Naive thymus-derived CD4-positive, alpha-beta T cell (primary cell): ENCODE results near the gene HSPH1. TPM values are rescaled to one million over a fixed set of nuclear protein-coding genes. Genes with fewer than 3 reads are reported as not detected.

Source experiments
- ATAC-seq: fragments of 150-1000 bp; cut with Tn5 transposase; 2 replicates; pipeline ENCODE4 v1.10.0; 2021; ENCODE audit warnings: mild to moderate bottlenecking, moderate library complexity
- CTCF ChIA-PET: fragments of 350-600 bp; sonication (Branson Sonifier 250); formaldehyde crosslinking; loops from one replicate; lab custom pipeline; 2021; ENCODE audit warnings: antibody characterized with exemption; lab: Charles Lee
- POLR2A ChIA-PET: fragments of 350-600 bp; sonication (Branson Sonifier 250); formaldehyde crosslinking; loops from one replicate; lab custom pipeline; 2021; ENCODE audit warnings: antibody characterized with exemption, inconsistent platforms; lab: Charles Lee
- DNase-seq, 9 donors: peaks; one replicate each; pipeline versions ENCODE4 v3.0.0 to v3.0.0-alpha.2; 2020 to 2022; ENCODE audit warnings: mixed read lengths in 1 of 9
- H3K27ac ChIP-seq: one replicate; pipeline ENCODE4 v1.7.0; 2013; ENCODE audit warnings: mild to moderate bottlenecking, low read depth, low read length, moderate library complexity
- H3K27me3 ChIP-seq, 2 donors: one replicate each; pipeline ENCODE4 v1.7.0; 2013; ENCODE audit warnings: low read length in 2 of 2, mild to moderate bottlenecking in 2 of 2, moderate library complexity in 2 of 2; ENCODE audit not compliant: control insufficient read depth in 2 of 2, insufficient read depth in 2 of 2
- H3K36me3 ChIP-seq, 3 experiments: 1 replicate in 2 of 3; 2 replicates in 1 of 3; pipeline ENCODE4 v1.7.0; 2013; ENCODE audit warnings: low read length in 3 of 3, mild to moderate bottlenecking in 3 of 3, moderate library complexity in 1 of 3; ENCODE audit not compliant: insufficient read depth in 3 of 3, control insufficient read depth in 2 of 3
- H3K4me1 ChIP-seq, 2 donors: one replicate each; pipeline ENCODE4 v1.7.0; 2013; ENCODE audit warnings: low read length in 2 of 2, mild to moderate bottlenecking in 2 of 2, moderate library complexity in 1 of 2; ENCODE audit not compliant: control insufficient read depth in 2 of 2, insufficient read depth in 2 of 2
- H3K4me3 ChIP-seq: 2 replicates; pipeline ENCODE4 v1.7.0; 2013; ENCODE audit warnings: mild to moderate bottlenecking, low read length
- H3K9me3 ChIP-seq, 3 experiments: 1 replicate in 2 of 3; 2 replicates in 1 of 3; pipeline ENCODE4 v1.7.0; 2013; ENCODE audit warnings: low read length in 3 of 3; ENCODE audit not compliant: control insufficient read depth in 2 of 3
- H3K27ac Mint-ChIP-seq, 9 donors: one replicate each; pipeline ENCODE4 v1.8.0; 2020 to 2022; ENCODE audit warnings: mixed read lengths in 9 of 9, mild to moderate bottlenecking in 8 of 9, moderate library complexity in 5 of 9, inconsistent platforms in 2 of 9
- H3K27me3 Mint-ChIP-seq, 5 donors: one replicate each; pipeline ENCODE4 v1.8.0; 2021 to 2022; ENCODE audit warnings: mixed read lengths in 5 of 5, mild to moderate bottlenecking in 1 of 5
- H3K36me3 Mint-ChIP-seq, 5 donors: one replicate each; pipeline ENCODE4 v1.8.0; 2020 to 2022; ENCODE audit warnings: mixed read lengths in 5 of 5, mild to moderate bottlenecking in 3 of 5, inconsistent platforms in 1 of 5
- H3K4me1 Mint-ChIP-seq, 7 donors: one replicate each; pipeline ENCODE4 v1.8.0; 2020 to 2022; ENCODE audit warnings: mixed read lengths in 7 of 7, mild to moderate bottlenecking in 3 of 7, inconsistent platforms in 1 of 7
- H3K4me3 Mint-ChIP-seq, 10 donors: one replicate each; pipeline ENCODE4 v1.8.0; 2020 to 2022; ENCODE audit warnings: mild to moderate bottlenecking in 10 of 10, mixed read lengths in 10 of 10, moderate library complexity in 6 of 10, inconsistent platforms in 2 of 10
- H3K9me3 Mint-ChIP-seq, 11 donors: one replicate each; pipeline ENCODE4 v1.8.0; 2020 to 2022; ENCODE audit warnings: mixed read lengths in 11 of 11, mild to moderate bottlenecking in 4 of 11, inconsistent platforms in 1 of 11, moderate library complexity in 1 of 11
- intact Hi-C, 2 donors: fragments of 100-400 bp; cut with micrococcal nuclease; formaldehyde crosslinking; loops; one replicate each; pipeline ENCODE4 v1.15.1; 2023
- polyA plus RNA-seq, 2 donors: library from polyadenylated mRNA; unstranded; fragments of 300-500 nt; fragmentation: Illumina TruSeq; gene quantifications; one replicate each; pipeline ENCODE4 v1.2.3, GENCODE V29; 2021
- total RNA-seq, 6 experiments: library from RNA in 5 of 6; stranded (reverse) in 5 of 6; gene quantifications; 1 replicate in 5 of 6; 2 replicates in 1 of 6; pipeline ENCODE4 v1.2.3 and lab custom pipeline; 2021 to 2026

The HSPH1 gene
- total and polyA plus RNA-seq, 7 experiments from 2014 or later, result 36.6 to 154 (median 73.1) TPM

- Mint-ChIP-seq H3K36me3 (no peaks in the 10 kb centered on the region), H3K27ac (peak overlapping the region in 2 of 9 donors; percentile 41 to 49), H3K4me3 (no peak overlapping the region), H3K9me3 (no peaks in the 10 kb centered on the region), H3K27me3 (peaks cover 0 to 6% (median 0%) of the 10 kb centered on the region in 5 donors), H3K4me1 (peaks cover 9 to 25% (median 18%) of the 10 kb centered on the region in 7 donors)
- no peaks in the 10 kb centered on the region for H3K27me3 ChIP-seq
- no peaks in the 10 kb centered on the region for H3K36me3 ChIP-seq
- no peak for DNase-seq
- ChIA-PET CTCF (no interaction called here), POLR2A (interaction anchor here (0.6 kb wide), 1 partner anchor 94 kb away, joined by 4 read pairs; no protein-coding TSS in a partner anchor)
- H3K9me3 ChIP-seq, result no peaks in the 10 kb centered on the region
- ATAC-seq, result no peak
- peaks cover 5 to 6% of the 10 kb centered on the region in 2 donors for H3K4me1 ChIP-seq
- H3K27ac ChIP-seq, result no peak overlapping the region
- intact Hi-C loops, result loop anchor here in 1 of 2 donors (5.0 to 10.0 kb wide), 2 partner anchors 1113 to 1380 kb away; partner anchors contain the start of genes BRCA2, PDS5B and ZAR1L
- H3K4me3 ChIP-seq, result no peak overlapping the region
Measured at GRCh38 chr13:31204592-31204991, 42.9 kb upstream of the HSPH1 start.

GRCh38 chr13:31201341-31202031, 39.8 kb upstream of the HSPH1 start:
- Mint-ChIP-seq H3K36me3 (no peaks in the 10 kb centered on the region), H3K27ac (peak overlapping the region; percentile 75 to 92 (median 88)), H3K9me3 (no peaks in the 10 kb centered on the region), H3K27me3 (peaks cover 0 to 19% (median 0%) of the 10 kb centered on the region in 5 donors), H3K4me1 (peaks cover 13 to 23% (median 22%) of the 10 kb centered on the region in 7 donors), H3K4me3 (peak overlapping the region; percentile 66 to 89 (median 82))
- Histone ChIP-seq H3K36me3 (no peaks in the 10 kb centered on the region), H3K9me3 (no peaks in the 10 kb centered on the region), H3K27me3 (no peaks in the 10 kb centered on the region), H3K4me1 (peaks cover 5 to 6% of the 10 kb centered on the region in 2 donors), H3K4me3 (peak overlapping the region; percentile 65), H3K27ac (peak overlapping the region; percentile 82)
- POLR2A ChIA-PET, result interaction anchor here (0.6 to 1.0 kb wide), 5 partner anchors 11 to 39 kb away, joined by 3 to 5 read pairs (median 4); partner anchors contain the start of gene HSPH1
- intact Hi-C loops, result loop anchor here in 1 of 2 donors (5.0 to 10.0 kb wide), 2 partner anchors 1116 to 1383 kb away; partner anchors contain the start of genes BRCA2, PDS5B and ZAR1L
- no peak for DNase-seq
- CTCF ChIA-PET, result interaction anchor here (0.6 kb wide), 3 partner anchors 41 to 230 kb away, joined by 3 read pairs; no protein-coding TSS in a partner anchor
- no peak for ATAC-seq

GRCh38 chr13:31200637-31200971, 38.9 kb upstream of the HSPH1 start:
- peak overlapping the region; percentile 65 for H3K4me3 ChIP-seq
- Mint-ChIP-seq H3K27ac (peak overlapping the region; percentile 75 to 92 (median 88)), H3K36me3 (no peaks in the 10 kb centered on the region), H3K27me3 (peaks cover 0 to 19% (median 0%) of the 10 kb centered on the region in 5 donors), H3K9me3 (no peaks in the 10 kb centered on the region), H3K4me3 (peak overlapping the region; percentile 66 to 89 (median 82)), H3K4me1 (peaks cover 13 to 24% (median 23%) of the 10 kb centered on the region in 7 donors)
- CTCF ChIA-PET, result interaction anchor here (0.6 to 1.0 kb wide), 3 partner anchors 11 to 231 kb away, joined by 3 read pairs; no protein-coding TSS in a partner anchor
- intact Hi-C loops, result loop anchor here (1.0 to 10.0 kb wide), 5 partner anchors 155 to 1384 kb away; partner anchors contain the start of genes BRCA2 (in 1 of the 2), PDS5B (in 1 of the 2), USPL1 (in 1 of the 2) and ZAR1L (in 1 of the 2)
- no peaks in the 10 kb centered on the region for H3K36me3 ChIP-seq
- H3K4me1 ChIP-seq, result peaks cover 5 to 6% of the 10 kb centered on the region in 2 donors
- peak overlapping the region; percentile 82 for H3K27ac ChIP-seq
- POLR2A ChIA-PET, result interaction anchor here (0.6 to 1.5 kb wide), 7 partner anchors 11 to 1316 kb away, joined by 3 to 5 read pairs (median 3); partner anchors contain the start of gene HSPH1
- peak in 1 of 9 donors; percentile 32 for DNase-seq
- no peaks in the 10 kb centered on the region for H3K27me3 ChIP-seq
- peak; percentile 25 for ATAC-seq
- no peaks in the 10 kb centered on the region for H3K9me3 ChIP-seq

GRCh38 chr13:31199849-31200636, 38.3 kb upstream of the HSPH1 start, which contains the start of gene B3GLCT:
Gene B3GLCT, plus strand, starts transcription at chr13:31199975. Its CDS starts 110 bp downstream, at chr13:31200085.
- CTCF ChIA-PET, result interaction anchor here (0.9 to 1.0 kb wide), 2 partner anchors 12 to 37 kb away, joined by 3 to 5 read pairs; no protein-coding TSS in a partner anchor
- intact Hi-C loops, result loop anchor here (1.0 to 10.0 kb wide), 7 partner anchors 38 to 1385 kb away; partner anchors contain the start of genes BRCA2 (in 1 of the 2), PDS5B (in 1 of the 2), USPL1 (in 1 of the 2) and ZAR1L (in 1 of the 2)
- H3K4me3 Mint-ChIP-seq, result peak within 1 kb of the TSS; percentile 83 to 92 (median 89)
- no peaks in the 10 kb centered on the region for H3K36me3 Mint-ChIP-seq
- POLR2A ChIA-PET, result interaction anchor here (0.6 to 1.8 kb wide), 8 partner anchors 20 to 1317 kb away, joined by 3 to 16 read pairs (median 3); partner anchors contain the start of gene HSPH1
- ATAC-seq (peak; percentile 88), DNase-seq (peak; percentile 70 to 90 (median 86))
- Histone ChIP-seq H3K27ac (peak within 1 kb of the TSS; percentile 82), H3K36me3 (no peaks in the 10 kb centered on the region), H3K9me3 (no peaks in the 10 kb centered on the region), H3K4me1 (peaks cover 5 to 6% of the 10 kb centered on the region in 2 donors), H3K27me3 (no peaks in the 10 kb centered on the region), H3K4me3 (peak within 1 kb of the TSS; percentile 65)
- H3K27me3 Mint-ChIP-seq, result peaks cover 0 to 19% (median 0%) of the 10 kb centered on the region in 5 donors
- H3K27ac Mint-ChIP-seq, result peak within 1 kb of the TSS; percentile 78 to 94 (median 92)
- no peaks in the 10 kb centered on the region for H3K9me3 Mint-ChIP-seq
- peaks cover 13 to 28% (median 23%) of the 10 kb centered on the region in 7 donors for H3K4me1 Mint-ChIP-seq

- Mint-ChIP-seq H3K9me3 (no peaks in the 10 kb centered on the region), H3K36me3 (no peaks in the 10 kb centered on the region), H3K4me3 (peak overlapping the region; percentile 79 to 92 (median 88)), H3K27me3 (peaks cover 0 to 19% (median 0%) of the 10 kb centered on the region in 5 donors), H3K27ac (peak overlapping the region; percentile 76 to 94 (median 90)), H3K4me1 (peaks cover 13 to 23% (median 17%) of the 10 kb centered on the region in 7 donors)
- Histone ChIP-seq H3K4me3 (peak overlapping the region; percentile 59), H3K4me1 (peaks cover 5 to 6% of the 10 kb centered on the region in 2 donors), H3K9me3 (no peaks in the 10 kb centered on the region), H3K27ac (peak overlapping the region; percentile 82), H3K36me3 (no peaks in the 10 kb centered on the region), H3K27me3 (no peaks in the 10 kb centered on the region)
- intact Hi-C loops, result loop anchor here (1.0 kb wide), 2 partner anchors 37 to 225 kb away; no protein-coding TSS in a partner anchor
- ChIA-PET CTCF (interaction anchor here (0.9 kb wide), 1 partner anchor 36 kb away, joined by 5 read pairs; no protein-coding TSS in a partner anchor), POLR2A (interaction anchor here (0.7 to 1.8 kb wide), 6 partner anchors 20 to 47 kb away, joined by 3 to 16 read pairs (median 4); partner anchors contain the start of gene HSPH1)
- no peak for DNase-seq
- peak; percentile 28 for ATAC-seq
Measured at GRCh38 chr13:31199527-31199848, 37.8 kb upstream of the HSPH1 start.
